Testis (tissue), 2 donors: ENCODE data around the gene C14orf93.

Source experiments
- POLR2A ChIP-seq: fragments of 450-650 bp; IDR thresholded peaks from one replicate; pipeline ENCODE4 v1.6.1; 2017; ENCODE audit warnings: antibody characterized with exemption, mild to moderate bottlenecking, moderate library complexity
- TF ChIP-seq, protein P1 (sequence below), 3 experiments: fragments of 450-650 bp in 2 of 3; fragments of 200-600 bp in 1 of 3; sonication (generic) in 1 of 3; IDR thresholded peaks; one replicate each; pipeline ENCODE4 v1.5.1; 2016 to 2019; ENCODE audit warnings: antibody characterized with exemption in 3 of 3, mild to moderate bottlenecking in 2 of 3, moderate library complexity in 1 of 3

DNA sequence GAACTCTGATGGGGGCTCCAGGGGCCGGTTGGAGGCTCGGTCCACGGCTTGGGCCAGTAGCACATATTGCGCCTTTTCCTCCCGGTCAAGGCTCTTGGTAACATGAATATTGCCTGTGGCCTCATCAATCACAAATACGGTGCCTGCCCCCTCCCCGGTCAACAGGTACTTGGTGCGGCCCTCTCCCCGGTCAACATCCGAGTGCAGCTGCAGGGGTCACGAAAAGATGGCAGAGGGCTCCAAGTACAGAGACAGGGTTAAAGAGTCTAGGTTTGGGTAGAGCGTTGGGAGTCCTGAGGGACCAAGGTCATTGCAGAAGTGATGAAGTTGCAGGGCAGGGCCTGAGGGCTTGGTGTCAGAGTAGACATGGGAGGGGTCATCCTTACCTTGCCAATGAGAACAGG is 45.2 kb upstream of the C14orf93 start:
- no peak for TF ChIP-seq POLR2A
- TF ChIP-seq, protein P1, sequence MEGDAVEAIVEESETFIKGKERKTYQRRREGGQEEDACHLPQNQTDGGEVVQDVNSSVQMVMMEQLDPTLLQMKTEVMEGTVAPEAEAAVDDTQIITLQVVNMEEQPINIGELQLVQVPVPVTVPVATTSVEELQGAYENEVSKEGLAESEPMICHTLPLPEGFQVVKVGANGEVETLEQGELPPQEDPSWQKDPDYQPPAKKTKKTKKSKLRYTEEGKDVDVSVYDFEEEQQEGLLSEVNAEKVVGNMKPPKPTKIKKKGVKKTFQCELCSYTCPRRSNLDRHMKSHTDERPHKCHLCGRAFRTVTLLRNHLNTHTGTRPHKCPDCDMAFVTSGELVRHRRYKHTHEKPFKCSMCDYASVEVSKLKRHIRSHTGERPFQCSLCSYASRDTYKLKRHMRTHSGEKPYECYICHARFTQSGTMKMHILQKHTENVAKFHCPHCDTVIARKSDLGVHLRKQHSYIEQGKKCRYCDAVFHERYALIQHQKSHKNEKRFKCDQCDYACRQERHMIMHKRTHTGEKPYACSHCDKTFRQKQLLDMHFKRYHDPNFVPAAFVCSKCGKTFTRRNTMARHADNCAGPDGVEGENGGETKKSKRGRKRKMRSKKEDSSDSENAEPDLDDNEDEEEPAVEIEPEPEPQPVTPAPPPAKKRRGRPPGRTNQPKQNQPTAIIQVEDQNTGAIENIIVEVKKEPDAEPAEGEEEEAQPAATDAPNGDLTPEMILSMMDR (IDR thresholded peaks at IDR 0.05) = no peak
